SK-N-MC (cell line): ENCODE results near the gene CYTH3.

Source experiments
- EZH2 ChIP-seq: fragments of 200-600 bp; sonication (generic); IDR thresholded peaks from one replicate; pipeline ENCODE4 v1.6.1; 2017; ENCODE audit warnings: antibody characterized with exemption
- FOXP2 ChIP-seq: optimal IDR thresholded peaks from 2 replicates; pipeline ENCODE3; 2011; ENCODE audit warnings: mild to moderate bottlenecking, moderate library complexity; ENCODE audit not compliant: insufficient read depth; ENCODE audit errors: extremely low read length, control extremely low read depth
- POLR2AphosphoS5 ChIP-seq: IDR thresholded peaks from 2 replicates; pipeline ENCODE4 v1.6.1; 2012; ENCODE audit warnings: mild to moderate bottlenecking, low read depth, low read length, borderline replicate concordance

GRCh38 chr7:6203381-6203780 lies 69.0 kb downstream of the CYTH3 start:
- TF ChIP-seq POLR2AphosphoS5, result no peak
- no peak for TF ChIP-seq EZH2
- no peak for TF ChIP-seq FOXP2
